Choroid plexus epithelial cell (primary cell): ENCODE data around the gene ACVR1B.

Source experiments
- DNase-seq: peaks from one replicate; pipeline ENCODE4 v3.0.0-alpha.2; 2010; ENCODE audit warnings: low read depth
- H3K4me3 ChIP-seq: 2 replicates; pipeline ENCODE4 v1.5.1; 2011; ENCODE audit warnings: low read depth, mild to moderate bottlenecking, control low read depth, low read length, moderate library complexity
- CTCF ChIP-seq: conservative IDR thresholded peaks from 2 replicates; pipeline ENCODE4 v1.5.1; 2011; ENCODE audit warnings: low read depth, mild to moderate bottlenecking, control low read depth, inconsistent platforms, low read length, moderate library complexity

Gene ACVR1B

GRCh38 chr12:52044292-52044983 lies 92.9 kb downstream of the ACVR1B start:
- DNase-seq: no peak
- no peak for TF ChIP-seq CTCF
- H3K4me3 ChIP-seq: no peak overlapping the region

- H3K4me3 ChIP-seq: no peak overlapping the region
- no peak for TF ChIP-seq CTCF
- no peak for DNase-seq
These were observed 94.3 kb downstream of the ACVR1B start for GRCh38 chr12:52045794-52046199.
